GM12864 (cell line): ENCODE data around the gene RNFT2.

Experiments used
- DNase-seq: peaks from one replicate; pipeline ENCODE4 v3.0.0-alpha.2; 2011; ENCODE audit warnings: low read depth
- H3K4me3 ChIP-seq: 2 replicates; pipeline ENCODE4 v1.5.1; 2011; ENCODE audit warnings: mild to moderate bottlenecking, low read depth, low read length, control low read depth
- CTCF ChIP-seq: IDR thresholded peaks from 2 replicates; pipeline ENCODE4 v1.5.1; 2011; ENCODE audit warnings: low read depth, mild to moderate bottlenecking, moderate library complexity, low read length, control low read depth, inconsistent platforms; ENCODE audit errors: missing control alignments

The RNFT2 gene

GRCh38 chr12:116898669-116899068 is 160.6 kb downstream of the RNFT2 start:
- no peak for DNase-seq
- TF ChIP-seq CTCF = no peak
- H3K4me3 ChIP-seq = no peak overlapping the region

DNA sequence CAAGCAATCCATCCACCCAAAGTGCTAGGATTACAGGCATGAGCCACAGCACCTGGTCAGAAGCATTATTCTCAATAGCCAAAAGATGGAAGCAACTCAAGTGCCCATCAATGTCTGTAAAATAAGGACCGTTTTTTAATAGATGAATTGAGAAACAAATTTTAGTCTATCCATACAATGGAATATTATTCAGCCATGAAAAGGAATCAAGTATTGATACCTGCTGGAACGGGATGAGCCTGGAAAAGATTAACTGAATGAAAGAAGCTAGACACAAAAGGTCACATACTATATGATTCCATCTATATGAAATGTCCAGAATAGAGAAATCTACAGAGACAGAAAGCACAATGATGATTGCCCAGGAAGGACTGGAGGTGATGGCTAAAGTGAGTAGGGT is 163.5 kb downstream of the RNFT2 start:
- TF ChIP-seq CTCF = no peak
- DNase-seq = no peak
- H3K4me3 ChIP-seq = no peak overlapping the region
